ENCODE data around the gene EP400. TPM values are rescaled to one million over a fixed set of nuclear protein-coding genes. Genes with fewer than 3 reads are reported as not detected.

The EP400 gene
- total and polyA plus RNA-seq, 8 donors: 5.2 to 39.8 (median 21.6) TPM

GRCh38 chr12:132070298-132070697 lies 120.6 kb downstream of the EP400 start:
- TF ChIP-seq POLR2AphosphoS5 (IDR thresholded peaks at IDR 0.05) (no peak), POLR2A (IDR thresholded peaks at IDR 0.05) (no peak), EP300 (IDR thresholded peaks at IDR 0.05) (no peak)
- TF ChIP-seq, protein P1, sequence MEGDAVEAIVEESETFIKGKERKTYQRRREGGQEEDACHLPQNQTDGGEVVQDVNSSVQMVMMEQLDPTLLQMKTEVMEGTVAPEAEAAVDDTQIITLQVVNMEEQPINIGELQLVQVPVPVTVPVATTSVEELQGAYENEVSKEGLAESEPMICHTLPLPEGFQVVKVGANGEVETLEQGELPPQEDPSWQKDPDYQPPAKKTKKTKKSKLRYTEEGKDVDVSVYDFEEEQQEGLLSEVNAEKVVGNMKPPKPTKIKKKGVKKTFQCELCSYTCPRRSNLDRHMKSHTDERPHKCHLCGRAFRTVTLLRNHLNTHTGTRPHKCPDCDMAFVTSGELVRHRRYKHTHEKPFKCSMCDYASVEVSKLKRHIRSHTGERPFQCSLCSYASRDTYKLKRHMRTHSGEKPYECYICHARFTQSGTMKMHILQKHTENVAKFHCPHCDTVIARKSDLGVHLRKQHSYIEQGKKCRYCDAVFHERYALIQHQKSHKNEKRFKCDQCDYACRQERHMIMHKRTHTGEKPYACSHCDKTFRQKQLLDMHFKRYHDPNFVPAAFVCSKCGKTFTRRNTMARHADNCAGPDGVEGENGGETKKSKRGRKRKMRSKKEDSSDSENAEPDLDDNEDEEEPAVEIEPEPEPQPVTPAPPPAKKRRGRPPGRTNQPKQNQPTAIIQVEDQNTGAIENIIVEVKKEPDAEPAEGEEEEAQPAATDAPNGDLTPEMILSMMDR (IDR thresholded peaks at IDR 0.05): no peak
- H3K4me1 ChIP-seq: no peaks in the 10 kb centered on the region
- intact Hi-C loops (cut with DNase I; ENCODE audit: low total_unique reads): no loop called here
- H3K4me3 ChIP-seq: no peak overlapping the region
- H3K36me3 ChIP-seq: peaks cover 43 to 100% (median 92%) of the 10 kb centered on the region in 4 donors
- peak overlapping the region in 1 of 5 donors; percentile 28 for H3K27ac ChIP-seq
- no peaks in the 10 kb centered on the region for H3K27me3 ChIP-seq
- H3K9me3 ChIP-seq: no peaks in the 10 kb centered on the region
- DNase-seq: no peak
- WGBS, 5 donors: 81 to 93% (median 89%) methylated on average over 8 of the region's 8 CpGs

GRCh38 chr12:132071040-132071810 lies 121.5 kb downstream of the EP400 start:
- Histone ChIP-seq H3K9me3 (no peaks in the 10 kb centered on the region), H3K4me3 (no peak overlapping the region), H3K27me3 (no peaks in the 10 kb centered on the region), H3K4me1 (no peaks in the 10 kb centered on the region), H3K27ac (peak overlapping the region in 1 of 5 donors; percentile 4), H3K36me3 (peaks cover 47 to 100% (median 92%) of the 10 kb centered on the region in 4 donors)
- no peak for DNase-seq
- no peak for TF ChIP-seq POLR2AphosphoS5 (IDR thresholded peaks at IDR 0.05)
- no peak for TF ChIP-seq POLR2A (IDR thresholded peaks at IDR 0.05)
- no peak for TF ChIP-seq EP300 (IDR thresholded peaks at IDR 0.05)
- TF ChIP-seq, protein P1 (IDR thresholded peaks at IDR 0.05): no peak
- intact Hi-C loops (cut with DNase I; ENCODE audit: low total_unique reads): no loop called here
- 82 to 90% (median 88%) methylated on average over 12 of the region's 12 CpGs for WGBS, 5 donors

- 91 to 97% (median 95%) methylated on average over 11 to 14 of the region's 14 CpGs for WGBS, 5 donors
- intact Hi-C loops (cut with DNase I; ENCODE audit: low total_unique reads): no loop called here
- H3K36me3 ChIP-seq: peaks cover 50 to 100% (median 92%) of the 10 kb centered on the region in 4 donors
- no peaks in the 10 kb centered on the region for H3K4me1 ChIP-seq
- H3K27me3 ChIP-seq: no peaks in the 10 kb centered on the region
- no peak overlapping the region for H3K4me3 ChIP-seq
- no peak for TF ChIP-seq EP300 (IDR thresholded peaks at IDR 0.05)
- no peak for TF ChIP-seq POLR2A (IDR thresholded peaks at IDR 0.05)
- TF ChIP-seq POLR2AphosphoS5 (IDR thresholded peaks at IDR 0.05): no peak
- TF ChIP-seq, protein P1 (IDR thresholded peaks at IDR 0.05): no peak
- DNase-seq: no peak
- H3K27ac ChIP-seq: no peak overlapping the region
- H3K9me3 ChIP-seq: no peaks in the 10 kb centered on the region
Observed at GRCh38 chr12:132071830-132072384, 122.2 kb downstream of the EP400 start.

GRCh38 chr12:132074216-132074615 lies 124.5 kb downstream of the EP400 start:
- TF ChIP-seq EP300 (IDR thresholded peaks at IDR 0.05): no peak
- TF ChIP-seq POLR2A (IDR thresholded peaks at IDR 0.05): no peak
- TF ChIP-seq, protein P1 (IDR thresholded peaks at IDR 0.05): no peak
- no peak for TF ChIP-seq POLR2AphosphoS5 (IDR thresholded peaks at IDR 0.05)
- intact Hi-C loops (cut with DNase I; ENCODE audit: low total_unique reads): no loop called here
- DNase-seq: no peak
- H3K27me3 ChIP-seq: no peaks in the 10 kb centered on the region
- no peaks in the 10 kb centered on the region for H3K9me3 ChIP-seq
- WGBS, 5 donors: 86 to 92% (median 90%) methylated on average over 14 of the region's 14 CpGs
- no peak overlapping the region for H3K4me3 ChIP-seq
- H3K27ac ChIP-seq: no peak overlapping the region
- no peaks in the 10 kb centered on the region for H3K4me1 ChIP-seq
- peaks cover 45 to 95% (median 88%) of the 10 kb centered on the region in 4 donors for H3K36me3 ChIP-seq
